ENCODE results near the gene CRYBA1. TPM values are rescaled to one million over a fixed set of nuclear protein-coding genes. Genes with fewer than 3 reads are reported as not detected.

CRYBA1 gene
- total and polyA plus RNA-seq, 2 of the 8 experiments (the other 6 are each of a cell fraction or from before 2014, with no cell fraction given): not detected

- DNase-seq (ENCODE audit: low read depth in 1 of 2, low spot score in 2 of 2) (no peak), FAIRE-seq (no peak)
- ChIA-PET CTCF (ENCODE audit: partially characterized antibody) (interaction anchor here (1.4 to 5.0 kb wide), 5 partner anchors 12 to 162 kb away, joined by 3 to 23 read pairs (median 5); no protein-coding TSS in a partner anchor), POLR2A (ENCODE audit: partially characterized antibody) (interaction anchor here (2.8 to 9.7 kb wide), 2 partner anchors 10 to 13 kb away, joined by 11 to 83 read pairs; partner anchors contain the start of gene NUFIP2)
- Histone ChIP-seq H2BK15ac (ENCODE audit: low read length) (no peak overlapping the region), H3K4me1 (replicated peaks in 1 of 4; ENCODE audit: control insufficient read depth in 3 of 4, insufficient read depth in 4 of 4, low read length in 3 of 4) (no peaks in the 10 kb centered on the region), H4K5ac (ENCODE audit: insufficient read length, low read depth, low read length) (no peak overlapping the region), H3K23me2 (ENCODE audit: low read depth, low read length) (no peaks in the 10 kb centered on the region), H2BK120ac (replicated peaks; ENCODE audit: low read depth, low read length) (no peak overlapping the region), H3K56ac (replicated peaks; ENCODE audit: insufficient read length, low read depth, low read length) (no peak overlapping the region), H3K27me3 (replicated peaks in 1 of 4; ENCODE audit: control insufficient read depth in 3 of 4, extremely low read depth in 1 of 4, insufficient read depth in 3 of 4, low read length in 3 of 4) (no peaks in the 10 kb centered on the region), H3K14ac (ENCODE audit: insufficient read length) (no peak overlapping the region), H3K4me3 (ENCODE audit: extremely low read depth in 1 of 4, insufficient read depth in 2 of 4, low read depth in 3 of 4, low read length in 4 of 4) (no peak overlapping the region), H3K4me2 (ENCODE audit: insufficient read depth in 1 of 2, low read depth in 2 of 2, low read length in 2 of 2) (no peak overlapping the region), H4K20me1 (replicated peaks in 1 of 2; ENCODE audit: control insufficient read depth in 1 of 2, insufficient read depth in 2 of 2, low read length in 2 of 2) (peaks cover 33 to 47% of the 10 kb centered on the region in 2 experiments), H2BK5ac (ENCODE audit: low read depth, low read length) (no peak overlapping the region), H3K36me3 (ENCODE audit: control insufficient read depth in 2 of 4, insufficient read depth in 4 of 4, low read length in 3 of 4) (peaks cover 11 to 71% (median 24%) of the 10 kb centered on the region in 4 experiments; a peak in 6 of 8 replicates), H2AK5ac (ENCODE audit: low read depth, low read length) (no peak overlapping the region), H4K8ac (ENCODE audit: extremely low read depth, insufficient read depth, low read length) (no peak overlapping the region), H3K9ac (replicated peaks in 1 of 4; ENCODE audit: extremely low read depth in 1 of 4, low read depth in 3 of 4, low read length in 3 of 4) (no peak overlapping the region), H4K91ac (replicated peaks; ENCODE audit: insufficient read length, low read length) (no peak overlapping the region), H3K23ac (ENCODE audit: insufficient read length) (no peak overlapping the region), H3K9me3 (ENCODE audit: insufficient read depth in 2 of 2, low read depth in 1 of 2, low read length in 1 of 2) (no peaks in the 10 kb centered on the region), H3K79me1 (ENCODE audit: low read depth, low read length) (peaks cover 9% of the 10 kb centered on the region), H3K4ac (replicated peaks; ENCODE audit: insufficient read length, low read depth, low read length) (no peak overlapping the region), H2AFZ (ENCODE audit: low read length) (no peak overlapping the region), H3K18ac (ENCODE audit: extremely low read depth, low read length) (no peak overlapping the region), H3K79me2 (ENCODE audit: control insufficient read depth in 1 of 2, insufficient read depth in 2 of 2, low read length in 2 of 2) (peaks cover 72 to 99% of the 10 kb centered on the region in 2 experiments), H2BK12ac (ENCODE audit: low read depth, low read length) (no peak overlapping the region), H2BK20ac (ENCODE audit: low read length) (no peak overlapping the region), H3K27ac (ENCODE audit: low read depth, low read length) (no peak overlapping the region)
- peak; percentile 29; the same call in 1 of the 2 replicates for TF ChIP-seq ZNF274 (IDR thresholded peaks at IDR 0.05; ENCODE audit: borderline replicate concordance, extremely low read depth, low read length)
- TF ChIP-seq BCL11A (IDR thresholded peaks at IDR 0.05; ENCODE audit: low read depth in 2 of 2, low read length in 2 of 2): no peak
Observed at GRCh38 chr17:29278692-29279091, 32.0 kb downstream of the CRYBA1 start.
